HepG2 (cell line): ENCODE measurements around the gene KRT7. TPM values are rescaled to one million over a fixed set of nuclear protein-coding genes. Genes with fewer than 3 reads are reported as not detected.

ENCODE experiments used
- CBX5 ChIP-seq: sonication (generic); formaldehyde crosslinking; IDR thresholded peaks from 2 replicates; pipeline ENCODE4 v1.4.0; 2020; ENCODE audit warnings: missing genetic modification reagents, borderline replicate concordance
- HMG20A ChIP-seq: IDR thresholded peaks from 2 replicates; pipeline ENCODE4 v1.6.1; 2016; ENCODE audit warnings: borderline replicate concordance
- KLF12 ChIP-seq: sonication (generic); formaldehyde crosslinking; IDR thresholded peaks from 2 replicates; pipeline ENCODE4 v1.4.0; 2020; ENCODE audit warnings: missing genetic modification reagents, borderline replicate concordance
- NFYB ChIP-seq: sonication (generic); formaldehyde crosslinking; IDR thresholded peaks from 2 replicates; pipeline ENCODE4 v1.4.0; 2020; ENCODE audit warnings: missing genetic modification reagents
- ONECUT2 ChIP-seq: sonication (generic); formaldehyde crosslinking; IDR thresholded peaks from 2 replicates; pipeline ENCODE4 v1.4.0; 2020; ENCODE audit warnings: missing genetic modification reagents
- PTBP1 ChIP-seq: fragments of 200-400 bp; formaldehyde crosslinking; IDR thresholded peaks from 2 replicates; pipeline ENCODE4 v1.6.1; 2018; ENCODE audit warnings: low read length, low read depth; ENCODE audit not compliant: poor library complexity, severe bottlenecking
- SAFB2 ChIP-seq: sonication (generic); formaldehyde crosslinking; IDR thresholded peaks from 2 replicates; pipeline ENCODE4 v1.5.1; 2020; ENCODE audit warnings: missing genetic modification reagents, low read depth, mild to moderate bottlenecking, borderline replicate concordance
- U2AF2 ChIP-seq: fragments of 200-400 bp; formaldehyde crosslinking; IDR thresholded peaks from 2 replicates; pipeline ENCODE4 v1.6.1; 2017; ENCODE audit warnings: low read depth, mild to moderate bottlenecking, low read length
- ZFP36L1 ChIP-seq: sonication (generic); formaldehyde crosslinking; IDR thresholded peaks from 2 replicates; pipeline ENCODE4 v1.8.0; 2022; ENCODE audit warnings: mild to moderate bottlenecking, missing genetic modification reagents, moderate library complexity
- ZNF530 ChIP-seq: sonication (generic); formaldehyde crosslinking; IDR thresholded peaks from 2 replicates; pipeline ENCODE4 v1.5.0; 2020; ENCODE audit warnings: low read depth, mild to moderate bottlenecking, missing genetic modification reagents
- ZNF674 ChIP-seq: sonication (generic); formaldehyde crosslinking; IDR thresholded peaks from 2 replicates; pipeline ENCODE4 v1.5.0; 2020; ENCODE audit warnings: low read depth, mild to moderate bottlenecking, missing genetic modification reagents
- polyA plus RNA-seq, 8 experiments: library from polyadenylated mRNA; depleted of rRNA in 3 of 8; stranded (reverse) in 7 of 8; unstranded in 1 of 8; fragments of >200 nt; fragmentation: Illumina TruSeq in 4 of 8; extraction: Trizol in 4 of 8; gene quantifications; 2 replicates each; pipeline versions ENCODE4 v1.2.1 to v1.2.3, GENCODE V29; 2011 to 2016; ENCODE audit warnings: low read depth in 4 of 8, missing spikeins in 1 of 8, mixed read lengths in 1 of 8; ENCODE audit not compliant: insufficient read depth in 1 of 8
- total RNA-seq, 5 experiments: library from RNA; depleted of rRNA; stranded (reverse); fragments of >200 nt; fragmentation: Illumina TruSeq; extraction: Trizol; gene quantifications; 2 replicates each; pipeline ENCODE4 v1.2.3, GENCODE V29; 2016; ENCODE audit warnings: low read depth in 1 of 5
- TF ChIP-seq, protein P1 (sequence below): sonication (generic); formaldehyde crosslinking; IDR thresholded peaks from 2 replicates; pipeline ENCODE4 v1.4.0; 2020; ENCODE audit warnings: missing genetic modification reagents
- TF ChIP-seq, protein P2 (sequence below): sonication (generic); formaldehyde crosslinking; IDR thresholded peaks from 2 replicates; pipeline ENCODE4 v1.4.0; 2020; ENCODE audit warnings: missing genetic modification reagents
- TF ChIP-seq, protein P3 (sequence below): sonication (generic); IDR thresholded peaks from 2 replicates; pipeline ENCODE4 v1.6.1; 2016; ENCODE audit warnings: low read depth, borderline replicate concordance
- TF ChIP-seq, protein P4 (sequence below): sonication (generic); formaldehyde crosslinking; IDR thresholded peaks from 2 replicates; pipeline ENCODE4 v1.5.1; 2020; ENCODE audit warnings: missing genetic modification reagents, mild to moderate bottlenecking, borderline replicate concordance
- TF ChIP-seq, protein P5 (sequence below): IDR thresholded peaks from 2 replicates; pipeline ENCODE4 v1.6.1; 2016; ENCODE audit warnings: low read depth, missing genetic modification reagents, missing compliant biosample characterization

KRT7 gene
- total and polyA plus RNA-seq, 2 of the 13 experiments (the other 11 are each of a cell fraction or from before 2014, with no cell fraction given) = 0.83 TPM; not detected in 1

DNA sequence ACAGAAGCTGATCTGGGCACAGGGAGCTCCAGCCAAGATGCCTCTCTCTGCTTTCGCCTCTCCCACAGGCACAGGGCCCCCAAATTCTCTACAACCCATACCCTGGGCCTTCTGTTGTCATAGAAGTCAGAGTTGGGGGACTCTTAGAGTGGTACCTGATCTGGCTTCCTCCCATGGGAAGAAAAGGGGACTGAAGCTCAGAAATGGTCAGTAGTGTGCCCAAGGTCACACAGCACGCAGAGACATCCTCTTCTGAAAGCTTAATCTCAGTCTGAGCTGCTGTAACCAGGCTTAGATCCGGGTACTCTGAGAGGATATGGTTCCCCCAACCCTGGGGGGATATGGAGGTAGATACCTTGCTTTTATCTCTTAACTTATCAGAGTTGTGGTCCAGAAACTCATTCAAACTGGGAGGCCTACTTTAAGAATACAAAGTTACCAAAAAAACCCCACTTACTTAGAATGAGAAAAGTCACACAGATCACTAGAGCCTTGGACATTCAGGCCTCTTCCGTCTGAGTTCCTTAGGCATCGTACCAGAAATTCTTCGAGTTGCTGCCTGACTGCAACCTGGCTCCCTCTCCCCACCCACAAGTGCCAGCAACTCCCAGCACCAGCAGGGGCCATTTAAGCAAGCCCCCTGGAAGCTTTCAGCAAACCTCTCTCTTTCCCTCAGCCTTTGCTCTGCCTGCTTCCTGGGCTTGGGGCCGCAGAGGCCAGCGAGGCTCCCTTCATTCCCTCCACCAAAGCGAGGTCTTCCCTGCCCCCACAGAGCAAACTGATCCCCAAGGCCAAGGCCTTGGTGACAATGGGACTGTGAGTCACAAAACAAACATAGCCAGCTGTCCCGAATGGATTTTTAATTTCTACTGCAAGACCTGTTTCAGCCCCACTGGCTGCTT lies 13.9 kb downstream of the KRT7 start (continued):
- peak; percentile 56; the same call in 1 of the 2 replicates for TF ChIP-seq CBX5
- no peak for TF ChIP-seq ZFP36L1
- 0 out of 2 replicates have a peak, but pooled peaks have one; percentile 39 for TF ChIP-seq ONECUT2
- no peak for TF ChIP-seq KLF12 (CRISPR knock-in tag)
- peak; percentile 44; the same call in 1 of the 2 replicates for TF ChIP-seq HMG20A (CRISPR knock-in tag)
- TF ChIP-seq U2AF2 = no peak
- no peak for TF ChIP-seq ZNF674 (CRISPR knock-in tag)
- TF ChIP-seq PTBP1 = no peak
- TF ChIP-seq SAFB2 (CRISPR knock-in tag) = no peak
- TF ChIP-seq, protein P1, sequence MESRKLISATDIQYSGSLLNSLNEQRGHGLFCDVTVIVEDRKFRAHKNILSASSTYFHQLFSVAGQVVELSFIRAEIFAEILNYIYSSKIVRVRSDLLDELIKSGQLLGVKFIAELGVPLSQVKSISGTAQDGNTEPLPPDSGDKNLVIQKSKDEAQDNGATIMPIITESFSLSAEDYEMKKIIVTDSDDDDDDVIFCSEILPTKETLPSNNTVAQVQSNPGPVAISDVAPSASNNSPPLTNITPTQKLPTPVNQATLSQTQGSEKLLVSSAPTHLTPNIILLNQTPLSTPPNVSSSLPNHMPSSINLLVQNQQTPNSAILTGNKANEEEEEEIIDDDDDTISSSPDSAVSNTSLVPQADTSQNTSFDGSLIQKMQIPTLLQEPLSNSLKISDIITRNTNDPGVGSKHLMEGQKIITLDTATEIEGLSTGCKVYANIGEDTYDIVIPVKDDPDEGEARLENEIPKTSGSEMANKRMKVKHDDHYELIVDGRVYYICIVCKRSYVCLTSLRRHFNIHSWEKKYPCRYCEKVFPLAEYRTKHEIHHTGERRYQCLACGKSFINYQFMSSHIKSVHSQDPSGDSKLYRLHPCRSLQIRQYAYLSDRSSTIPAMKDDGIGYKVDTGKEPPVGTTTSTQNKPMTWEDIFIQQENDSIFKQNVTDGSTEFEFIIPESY = no peak
- TF ChIP-seq ZNF530 (CRISPR knock-in tag) = no peak
- TF ChIP-seq, protein P2, sequence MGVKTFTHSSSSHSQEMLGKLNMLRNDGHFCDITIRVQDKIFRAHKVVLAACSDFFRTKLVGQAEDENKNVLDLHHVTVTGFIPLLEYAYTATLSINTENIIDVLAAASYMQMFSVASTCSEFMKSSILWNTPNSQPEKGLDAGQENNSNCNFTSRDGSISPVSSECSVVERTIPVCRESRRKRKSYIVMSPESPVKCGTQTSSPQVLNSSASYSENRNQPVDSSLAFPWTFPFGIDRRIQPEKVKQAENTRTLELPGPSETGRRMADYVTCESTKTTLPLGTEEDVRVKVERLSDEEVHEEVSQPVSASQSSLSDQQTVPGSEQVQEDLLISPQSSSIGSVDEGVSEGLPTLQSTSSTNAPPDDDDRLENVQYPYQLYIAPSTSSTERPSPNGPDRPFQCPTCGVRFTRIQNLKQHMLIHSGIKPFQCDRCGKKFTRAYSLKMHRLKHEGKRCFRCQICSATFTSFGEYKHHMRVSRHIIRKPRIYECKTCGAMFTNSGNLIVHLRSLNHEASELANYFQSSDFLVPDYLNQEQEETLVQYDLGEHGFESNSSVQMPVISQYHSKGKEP (CRISPR knock-in tag) = no peak
- TF ChIP-seq, protein P3, sequence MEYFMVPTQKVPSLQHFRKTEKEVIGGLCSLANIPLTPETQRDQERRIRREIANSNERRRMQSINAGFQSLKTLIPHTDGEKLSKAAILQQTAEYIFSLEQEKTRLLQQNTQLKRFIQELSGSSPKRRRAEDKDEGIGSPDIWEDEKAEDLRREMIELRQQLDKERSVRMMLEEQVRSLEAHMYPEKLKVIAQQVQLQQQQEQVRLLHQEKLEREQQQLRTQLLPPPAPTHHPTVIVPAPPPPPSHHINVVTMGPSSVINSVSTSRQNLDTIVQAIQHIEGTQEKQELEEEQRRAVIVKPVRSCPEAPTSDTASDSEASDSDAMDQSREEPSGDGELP = peak; percentile 87; the same call in 1 of the 2 replicates
- no peak for TF ChIP-seq NFYB (CRISPR knock-in tag)
- TF ChIP-seq, protein P4, sequence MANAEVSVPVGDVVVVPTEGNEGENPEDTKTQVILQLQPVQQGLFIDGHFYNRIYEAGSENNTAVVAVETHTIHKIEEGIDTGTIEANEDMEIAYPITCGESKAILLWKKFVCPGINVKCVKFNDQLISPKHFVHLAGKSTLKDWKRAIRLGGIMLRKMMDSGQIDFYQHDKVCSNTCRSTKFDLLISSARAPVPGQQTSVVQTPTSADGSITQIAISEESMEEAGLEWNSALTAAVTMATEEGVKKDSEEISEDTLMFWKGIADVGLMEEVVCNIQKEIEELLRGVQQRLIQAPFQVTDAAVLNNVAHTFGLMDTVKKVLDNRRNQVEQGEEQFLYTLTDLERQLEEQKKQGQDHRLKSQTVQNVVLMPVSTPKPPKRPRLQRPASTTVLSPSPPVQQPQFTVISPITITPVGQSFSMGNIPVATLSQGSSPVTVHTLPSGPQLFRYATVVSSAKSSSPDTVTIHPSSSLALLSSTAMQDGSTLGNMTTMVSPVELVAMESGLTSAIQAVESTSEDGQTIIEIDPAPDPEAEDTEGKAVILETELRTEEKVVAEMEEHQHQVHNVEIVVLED (CRISPR knock-in tag) = no peak
- TF ChIP-seq, protein P5, sequence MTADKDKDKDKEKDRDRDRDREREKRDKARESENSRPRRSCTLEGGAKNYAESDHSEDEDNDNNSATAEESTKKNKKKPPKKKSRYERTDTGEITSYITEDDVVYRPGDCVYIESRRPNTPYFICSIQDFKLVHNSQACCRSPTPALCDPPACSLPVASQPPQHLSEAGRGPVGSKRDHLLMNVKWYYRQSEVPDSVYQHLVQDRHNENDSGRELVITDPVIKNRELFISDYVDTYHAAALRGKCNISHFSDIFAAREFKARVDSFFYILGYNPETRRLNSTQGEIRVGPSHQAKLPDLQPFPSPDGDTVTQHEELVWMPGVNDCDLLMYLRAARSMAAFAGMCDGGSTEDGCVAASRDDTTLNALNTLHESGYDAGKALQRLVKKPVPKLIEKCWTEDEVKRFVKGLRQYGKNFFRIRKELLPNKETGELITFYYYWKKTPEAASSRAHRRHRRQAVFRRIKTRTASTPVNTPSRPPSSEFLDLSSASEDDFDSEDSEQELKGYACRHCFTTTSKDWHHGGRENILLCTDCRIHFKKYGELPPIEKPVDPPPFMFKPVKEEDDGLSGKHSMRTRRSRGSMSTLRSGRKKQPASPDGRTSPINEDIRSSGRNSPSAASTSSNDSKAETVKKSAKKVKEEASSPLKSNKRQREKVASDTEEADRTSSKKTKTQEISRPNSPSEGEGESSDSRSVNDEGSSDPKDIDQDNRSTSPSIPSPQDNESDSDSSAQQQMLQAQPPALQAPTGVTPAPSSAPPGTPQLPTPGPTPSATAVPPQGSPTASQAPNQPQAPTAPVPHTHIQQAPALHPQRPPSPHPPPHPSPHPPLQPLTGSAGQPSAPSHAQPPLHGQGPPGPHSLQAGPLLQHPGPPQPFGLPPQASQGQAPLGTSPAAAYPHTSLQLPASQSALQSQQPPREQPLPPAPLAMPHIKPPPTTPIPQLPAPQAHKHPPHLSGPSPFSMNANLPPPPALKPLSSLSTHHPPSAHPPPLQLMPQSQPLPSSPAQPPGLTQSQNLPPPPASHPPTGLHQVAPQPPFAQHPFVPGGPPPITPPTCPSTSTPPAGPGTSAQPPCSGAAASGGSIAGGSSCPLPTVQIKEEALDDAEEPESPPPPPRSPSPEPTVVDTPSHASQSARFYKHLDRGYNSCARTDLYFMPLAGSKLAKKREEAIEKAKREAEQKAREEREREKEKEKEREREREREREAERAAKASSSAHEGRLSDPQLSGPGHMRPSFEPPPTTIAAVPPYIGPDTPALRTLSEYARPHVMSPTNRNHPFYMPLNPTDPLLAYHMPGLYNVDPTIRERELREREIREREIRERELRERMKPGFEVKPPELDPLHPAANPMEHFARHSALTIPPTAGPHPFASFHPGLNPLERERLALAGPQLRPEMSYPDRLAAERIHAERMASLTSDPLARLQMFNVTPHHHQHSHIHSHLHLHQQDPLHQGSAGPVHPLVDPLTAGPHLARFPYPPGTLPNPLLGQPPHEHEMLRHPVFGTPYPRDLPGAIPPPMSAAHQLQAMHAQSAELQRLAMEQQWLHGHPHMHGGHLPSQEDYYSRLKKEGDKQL (CRISPR knock-in tag) = peak; percentile 32; the same call in 1 of the 2 replicates
